ENCODE results near the gene KRTAP20-2. TPM values are rescaled to one million over a fixed set of nuclear protein-coding genes. Genes with fewer than 3 reads are reported as not detected.

Gene KRTAP20-2
- total RNA-seq, 1 donor from 2014 or later, result not detected

DNA sequence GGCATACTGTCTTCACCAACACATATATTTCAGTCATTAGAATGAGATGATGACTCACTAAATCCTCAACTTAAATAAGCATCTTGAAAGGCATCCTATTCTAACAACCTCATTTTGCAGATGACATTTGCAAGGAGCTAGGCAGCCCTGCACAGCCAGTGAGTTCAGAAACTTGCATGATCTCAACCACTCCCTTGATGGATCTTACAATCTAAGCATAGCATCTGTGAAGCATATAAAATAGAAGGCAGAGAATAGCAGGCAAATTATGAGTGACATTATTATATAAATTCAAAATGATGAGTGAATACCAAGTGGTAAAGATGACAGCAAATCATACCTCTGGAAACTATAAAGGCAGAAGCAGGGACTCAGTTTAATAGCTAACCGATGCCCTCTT is 39.3 kb downstream of the KRTAP20-2 start:
- DNase-seq (ENCODE audit: low read depth), result no peak

DNA sequence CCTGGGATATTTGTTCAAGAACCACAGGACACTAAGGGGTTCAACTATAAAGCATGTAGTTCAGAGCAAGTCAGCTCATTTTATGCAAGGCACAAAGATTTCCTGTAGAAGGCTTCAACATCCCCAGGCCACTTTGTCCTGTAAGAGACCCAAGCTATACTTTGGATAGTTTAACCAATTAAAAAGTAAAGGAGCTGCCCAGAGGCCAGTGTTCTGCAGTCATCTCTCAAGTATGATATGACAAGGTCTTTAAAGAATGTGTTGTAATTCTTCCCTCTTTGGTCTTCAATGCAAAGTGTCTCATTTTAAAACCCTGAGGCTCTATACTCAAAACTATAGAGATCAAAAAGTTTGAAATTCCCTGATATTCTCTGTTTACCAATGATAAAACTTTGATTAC is 41.7 kb downstream of the KRTAP20-2 start:
- DNase-seq (ENCODE audit: low read depth), result no peak

GRCh38 chr21:30680586-30680985 is 45.6 kb downstream of the KRTAP20-2 start:
- DNase-seq (ENCODE audit: low read depth), result no peak

DNA sequence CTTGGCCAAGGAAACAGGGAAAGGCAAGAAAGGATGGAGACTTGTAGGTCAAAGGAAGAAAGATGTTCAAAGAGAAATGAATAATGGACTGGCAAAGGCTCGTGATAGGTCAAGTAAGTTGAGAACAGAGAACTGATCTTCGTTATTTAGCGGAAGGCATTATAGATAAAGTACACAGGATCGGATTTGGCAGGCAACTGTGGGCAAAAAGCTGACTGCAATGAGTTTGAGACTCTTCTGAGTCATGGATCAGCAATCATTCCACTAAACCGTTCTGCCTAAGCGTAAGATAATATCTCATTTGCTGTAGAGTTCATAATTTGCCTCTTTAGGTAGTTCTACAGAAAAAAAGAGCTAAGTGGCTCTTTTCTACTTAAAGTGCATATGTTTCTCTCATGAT is 49.5 kb downstream of the KRTAP20-2 start:
- no peak for DNase-seq (ENCODE audit: low read depth)

Other genes starting within 250 kb of the KRTAP20-2 start
- gene KRTAP13-1, start 239.2 kb upstream of the KRTAP20-2 start, total RNA-seq, result not detected in 2 replicates
- not detected in 2 replicates for gene KRTAP13-3, start 209.3 kb upstream of the KRTAP20-2 start, total RNA-seq
- gene KRTAP13-4, start 205.0 kb upstream of the KRTAP20-2 start, total RNA-seq, result not detected in 2 replicates
- not detected in 2 replicates for gene KRTAP15-1, start 194.9 kb upstream of the KRTAP20-2 start, total RNA-seq
- gene KRTAP19-1, start 154.8 kb upstream of the KRTAP20-2 start, total RNA-seq, result not detected in 2 replicates
- gene KRTAP19-2, start 147.8 kb upstream of the KRTAP20-2 start, total RNA-seq, result not detected in 2 replicates
- gene KRTAP19-3, start 143.2 kb upstream of the KRTAP20-2 start, total RNA-seq, result not detected in 2 replicates
- not detected in 2 replicates for gene KRTAP19-4, start 138.0 kb upstream of the KRTAP20-2 start, total RNA-seq
- gene KRTAP19-5, start 133.1 kb upstream of the KRTAP20-2 start, total RNA-seq, result not detected in 2 replicates
- gene KRTAP19-6, start 93.3 kb upstream of the KRTAP20-2 start, total RNA-seq, result not detected in 2 replicates
- not detected in 2 replicates for gene KRTAP19-7, start 73.9 kb upstream of the KRTAP20-2 start, total RNA-seq
- gene KRTAP22-2, start 44.8 kb upstream of the KRTAP20-2 start, total RNA-seq, result not detected in 2 replicates
- not detected in 2 replicates for gene KRTAP6-3, start 42.8 kb upstream of the KRTAP20-2 start, total RNA-seq
- gene KRTAP6-2, start 36.3 kb upstream of the KRTAP20-2 start, total RNA-seq, result not detected in 2 replicates
- not detected in 2 replicates for gene KRTAP22-1, start 34.1 kb upstream of the KRTAP20-2 start, total RNA-seq
- not detected in 2 replicates for gene KRTAP6-1, start 21.3 kb upstream of the KRTAP20-2 start, total RNA-seq
- not detected in 2 replicates for gene KRTAP20-1, start 18.8 kb upstream of the KRTAP20-2 start, total RNA-seq
- not detected in 2 replicates for gene KRTAP20-4, start 14.6 kb upstream of the KRTAP20-2 start, total RNA-seq
- not detected in 2 replicates for gene KRTAP20-3, start 7.7 kb downstream of the KRTAP20-2 start, total RNA-seq
- not detected in 2 replicates for gene KRTAP21-3, start 83.6 kb downstream of the KRTAP20-2 start, total RNA-seq
- gene KRTAP21-2, start 112.1 kb downstream of the KRTAP20-2 start, total RNA-seq, result not detected in 2 replicates
- gene KRTAP21-1, start 120.2 kb downstream of the KRTAP20-2 start, total RNA-seq, result not detected in 2 replicates
- gene KRTAP8-1, start 178.1 kb downstream of the KRTAP20-2 start, total RNA-seq, result not detected in 2 replicates
- not detected in 2 replicates for gene KRTAP7-1, start 194.6 kb downstream of the KRTAP20-2 start, total RNA-seq
- not detected in 2 replicates for gene KRTAP11-1, start 246.4 kb downstream of the KRTAP20-2 start, total RNA-seq

Measured in renal cortical epithelial cell (primary cell).